Measurements from ENCODE around the gene CFL1.

Gene CFL1

DNA sequence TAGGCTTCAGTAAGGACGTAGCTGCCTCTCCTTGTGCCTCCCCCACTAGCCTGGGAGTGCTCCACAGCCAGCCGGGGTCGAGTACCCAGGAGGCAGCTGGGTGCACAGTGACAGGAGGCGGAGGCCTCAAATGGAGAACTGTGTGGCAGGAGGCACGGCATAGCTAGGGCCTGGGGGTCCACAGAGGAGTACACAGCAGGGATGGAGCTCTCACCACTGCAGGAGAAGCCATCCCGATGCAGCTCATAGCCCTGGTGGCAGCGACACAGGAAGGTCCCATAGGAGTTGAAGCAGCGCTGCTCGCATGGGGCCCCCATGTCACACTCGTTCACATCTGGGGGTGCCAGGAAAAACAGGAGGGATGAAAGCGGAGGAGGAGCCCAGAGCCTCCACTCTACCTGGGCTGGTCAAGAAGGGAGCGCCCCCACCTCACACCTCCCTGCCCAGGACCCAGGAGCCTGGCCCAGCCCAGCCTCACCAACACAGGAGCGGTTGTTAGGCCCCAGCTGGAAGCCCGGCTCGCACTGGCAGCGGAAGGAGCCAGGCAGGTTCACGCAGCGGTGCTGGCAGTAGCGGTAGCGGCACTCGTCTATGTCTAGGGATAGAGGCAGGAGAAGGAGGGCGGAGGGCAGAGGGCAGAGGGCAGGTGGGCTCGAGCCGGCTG is 11.8 kb upstream of the CFL1 start:
- no peak for DNase-seq

GRCh38 chr11:65868907-65869306 is 10.9 kb upstream of the CFL1 start:
- DNase-seq, result no peak

GRCh38 chr11:65868076-65868667 is 10.2 kb upstream of the CFL1 start:
- peak in 4 of 6 experiments; percentile 11 to 29 (median 24) for DNase-seq

- DNase-seq, result no peak
These were observed 9.5 kb upstream of the CFL1 start for GRCh38 chr11:65867284-65868071.

GRCh38 chr11:65866509-65867283 is 8.7 kb upstream of the CFL1 start:
- no peak for DNase-seq

DNA sequence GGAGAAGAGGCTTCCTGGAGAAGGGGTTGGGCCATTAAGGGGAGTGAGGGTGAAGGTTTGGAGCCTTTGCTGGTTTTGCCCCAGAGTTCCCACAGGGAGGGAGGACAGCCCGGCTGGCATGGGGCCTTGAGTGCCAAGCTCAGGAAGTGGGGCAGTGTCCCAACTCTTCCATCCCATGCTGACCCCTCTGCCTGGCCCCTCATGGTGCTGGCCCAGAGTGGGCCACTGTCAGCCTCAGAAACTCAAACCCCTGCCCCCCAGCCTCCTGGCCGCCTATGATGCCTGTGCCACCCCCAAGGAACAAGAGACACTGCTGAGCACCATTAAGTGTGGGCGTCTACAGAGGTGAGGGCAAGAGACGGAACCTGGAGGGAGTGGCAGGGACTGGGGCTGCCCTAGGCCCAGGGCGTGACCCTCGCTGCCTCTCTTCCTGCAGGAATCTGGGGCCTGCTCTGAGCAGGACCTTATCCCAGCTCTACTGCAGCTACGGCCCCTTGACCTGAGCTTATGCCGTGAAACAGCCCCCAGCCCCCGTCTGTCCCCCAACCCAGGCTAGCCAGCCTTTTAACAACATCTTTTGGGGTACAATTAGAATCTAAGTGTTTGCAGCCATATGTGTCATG is 7.7 kb upstream of the CFL1 start:
- DNase-seq, result no peak

DNA sequence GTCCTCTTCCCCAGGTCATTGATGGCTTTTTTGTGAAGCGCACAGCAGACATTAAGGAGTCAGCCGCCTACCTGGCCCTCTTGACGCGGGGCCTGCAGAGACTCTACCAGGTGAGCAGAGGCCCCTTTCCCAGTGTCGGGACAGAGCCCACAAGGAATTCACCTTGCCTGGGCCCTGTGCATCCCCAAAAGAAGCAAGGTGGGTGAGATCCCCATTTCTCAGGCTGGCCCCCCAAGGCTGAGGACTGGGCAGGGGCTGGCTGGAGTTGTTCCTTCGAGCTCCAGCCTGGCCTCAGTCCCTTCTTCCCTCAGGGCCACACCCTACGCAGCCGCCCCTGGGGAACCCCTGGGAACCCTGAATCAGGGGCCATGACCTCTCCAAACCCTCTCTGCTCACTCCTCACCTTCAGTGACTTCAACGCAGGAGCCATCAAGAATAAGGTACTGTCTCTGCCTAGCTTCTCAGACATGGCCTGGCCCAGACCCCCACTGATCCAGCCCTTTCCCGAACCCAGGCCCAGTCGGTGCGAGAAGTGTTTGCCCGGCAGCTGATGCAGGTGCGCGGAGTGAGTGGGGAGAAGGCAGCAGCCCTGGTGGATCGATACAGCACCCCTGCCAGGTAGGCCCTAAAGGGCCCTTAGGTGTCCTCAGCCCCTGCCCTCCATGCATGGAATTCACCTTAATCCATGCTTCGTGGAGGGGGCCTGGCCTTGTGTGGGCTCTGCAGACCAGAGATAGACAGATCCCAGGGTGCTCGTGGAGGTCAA is 6.9 kb upstream of the CFL1 start:
- no peak for DNase-seq

DNA sequence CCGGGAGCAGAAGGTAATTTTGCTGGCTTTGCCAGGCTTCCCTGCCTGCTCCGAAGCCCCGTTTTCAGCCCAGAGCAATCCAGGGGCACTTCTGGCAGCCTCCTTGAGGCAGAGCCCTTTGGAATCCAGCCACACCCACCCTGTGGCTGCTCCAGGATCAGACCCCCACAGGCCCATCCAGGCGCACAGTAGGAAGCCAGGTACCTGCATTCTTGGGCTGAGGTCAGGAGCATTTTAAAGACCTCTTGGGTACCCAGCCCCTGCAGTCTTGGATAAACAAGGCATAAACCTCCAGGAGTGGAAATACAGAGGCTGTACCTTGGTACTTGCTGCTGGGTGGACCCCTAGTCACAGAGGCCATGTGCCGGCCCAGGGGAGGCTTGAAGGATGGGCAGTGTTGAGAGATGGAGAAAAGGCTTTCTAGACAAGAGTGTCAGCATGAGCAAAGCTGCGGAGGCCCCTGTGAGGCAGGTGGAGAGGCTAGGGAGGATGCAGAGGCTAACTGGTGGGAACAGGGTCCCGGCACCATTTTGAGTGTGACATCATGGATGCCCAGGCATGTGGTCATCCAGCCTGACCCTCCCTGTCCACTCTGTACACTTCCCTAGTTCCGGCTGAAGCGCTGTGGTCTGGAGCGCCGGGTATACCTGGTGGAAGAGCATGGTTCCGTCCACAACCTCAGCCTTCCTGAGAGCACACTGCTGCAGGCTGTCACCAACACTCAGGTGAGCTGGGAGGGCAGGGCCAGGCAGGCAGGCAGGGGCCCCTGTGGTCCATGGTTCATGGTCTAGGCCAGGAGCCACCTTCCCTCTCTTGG is 6.1 kb upstream of the CFL1 start:
- no peak for DNase-seq

GRCh38 chr11:65862941-65863888 is 5.2 kb upstream of the CFL1 start:
- DNase-seq, result no peak

DNA sequence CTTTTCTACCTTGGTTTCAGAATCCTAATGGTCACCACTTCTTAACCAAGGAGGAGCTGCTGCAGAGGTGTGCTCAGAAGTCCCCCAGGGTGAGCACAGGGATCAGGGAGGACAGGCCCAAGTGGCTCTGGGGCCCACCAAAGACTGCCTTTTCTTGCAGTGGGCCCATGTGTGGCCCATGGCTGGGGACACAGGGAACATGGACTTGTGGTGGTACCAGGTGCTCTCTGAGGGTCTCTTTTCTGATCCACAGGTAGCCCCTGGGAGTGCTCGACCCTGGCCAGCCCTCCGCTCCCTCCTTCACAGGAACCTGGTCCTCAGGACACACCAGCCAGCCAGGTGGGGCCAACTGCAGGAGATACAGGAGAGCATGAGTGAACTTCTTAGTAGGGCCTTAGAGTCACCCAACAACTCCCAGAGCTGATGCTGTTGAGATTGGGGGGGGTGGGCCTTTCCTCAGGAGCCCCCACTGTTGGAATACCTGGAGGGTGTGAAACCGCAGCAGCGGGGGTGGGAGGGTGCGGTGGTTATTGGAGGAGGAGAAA is 4.3 kb upstream of the CFL1 start:
- no peak for DNase-seq

DNA sequence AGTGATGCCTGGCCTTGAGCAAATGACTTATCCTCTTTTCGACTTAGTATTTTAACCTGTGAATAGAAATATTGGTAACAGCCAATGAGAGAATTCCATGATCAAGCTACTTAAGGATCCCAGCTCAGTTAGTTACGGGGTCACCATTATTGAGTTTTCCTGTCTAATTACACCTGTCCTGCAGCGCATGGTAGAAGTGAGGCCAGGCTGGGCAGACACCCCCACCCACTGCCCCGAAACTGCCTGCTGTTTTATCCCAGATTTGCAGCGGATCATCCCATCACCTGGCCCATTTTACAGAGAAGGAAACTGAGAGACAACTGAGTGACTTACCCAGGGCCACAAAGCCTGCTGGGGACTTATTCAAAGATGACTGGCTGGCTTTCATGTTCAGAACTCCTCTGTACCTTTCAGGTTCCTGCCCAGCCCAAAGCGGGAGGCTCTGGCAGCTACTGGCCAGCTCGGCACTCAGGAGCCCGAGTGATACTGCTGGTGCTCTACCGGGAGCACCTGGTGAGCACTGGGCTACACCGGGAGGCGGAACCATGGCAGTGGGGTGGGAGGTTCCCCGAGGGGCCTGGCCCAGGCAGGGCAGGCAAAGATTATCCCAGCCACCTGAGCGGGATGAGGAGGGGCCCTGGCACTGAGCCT is 3.7 kb upstream of the CFL1 start:
- no peak for DNase-seq

- no peak for DNase-seq
These were observed 3.2 kb upstream of the CFL1 start for GRCh38 chr11:65861165-65861505.

- peak; percentile 88 to 96 (median 93) for DNase-seq
These were observed 2.5 kb upstream of the CFL1 start, which contains the start of gene MUS81 for GRCh38 chr11:65860278-65861164. TSS of gene MUS81 (plus strand) at chr11:65860433. CDS start at chr11:65860754, 321 bp downstream.

DNA sequence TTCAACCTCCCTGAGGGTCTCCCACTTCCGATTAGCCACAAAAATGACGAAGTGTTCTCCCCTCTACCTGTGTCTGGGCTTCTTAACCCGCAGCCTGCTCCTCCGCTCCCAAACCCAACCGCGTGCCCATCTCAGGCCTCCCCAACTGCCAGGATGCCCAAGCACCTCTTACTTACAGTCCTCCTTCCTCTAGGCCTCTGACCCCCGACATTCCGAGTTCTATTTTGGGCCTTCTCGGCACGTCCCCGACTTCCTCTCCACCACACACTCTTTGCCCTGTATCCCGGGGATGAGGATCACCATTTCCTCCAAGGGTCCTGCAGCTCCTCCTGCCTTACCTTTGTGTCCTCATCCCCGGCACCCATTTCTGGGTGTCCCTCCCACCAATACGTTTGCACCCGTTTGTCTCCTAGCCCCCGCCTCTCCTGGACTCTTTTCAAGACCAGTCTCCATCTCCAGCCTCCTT is 1.9 kb upstream of the CFL1 start:
- peak in 2 of 6 experiments; percentile 51 to 70 for DNase-seq

- peak; percentile 86 to 97 (median 90) for DNase-seq
These were observed 1.3 kb upstream of the CFL1 start for GRCh38 chr11:65859095-65859811.

GRCh38 chr11:65858681-65859087 is 704 bp upstream of the CFL1 start:
- DNase-seq, result no peak

GRCh38 chr11:65857500-65857852 is 504 bp downstream of the CFL1 start:
- DNase-seq, result peak; percentile 44 to 82 (median 68)
